RCC 7860 (cell line): ENCODE results near the gene SLC6A6.

Experiments
- DNase-seq: peaks from one replicate; pipeline ENCODE4 v3.0.0-alpha.2; 2015; ENCODE audit warnings: low spot score
- FAIRE-seq: peaks from 2 replicates; lab custom pipeline; 2012; peaks lifted over from hg19 to GRCh38; lab: Jason Lieb, UNC

Gene SLC6A6

DNA sequence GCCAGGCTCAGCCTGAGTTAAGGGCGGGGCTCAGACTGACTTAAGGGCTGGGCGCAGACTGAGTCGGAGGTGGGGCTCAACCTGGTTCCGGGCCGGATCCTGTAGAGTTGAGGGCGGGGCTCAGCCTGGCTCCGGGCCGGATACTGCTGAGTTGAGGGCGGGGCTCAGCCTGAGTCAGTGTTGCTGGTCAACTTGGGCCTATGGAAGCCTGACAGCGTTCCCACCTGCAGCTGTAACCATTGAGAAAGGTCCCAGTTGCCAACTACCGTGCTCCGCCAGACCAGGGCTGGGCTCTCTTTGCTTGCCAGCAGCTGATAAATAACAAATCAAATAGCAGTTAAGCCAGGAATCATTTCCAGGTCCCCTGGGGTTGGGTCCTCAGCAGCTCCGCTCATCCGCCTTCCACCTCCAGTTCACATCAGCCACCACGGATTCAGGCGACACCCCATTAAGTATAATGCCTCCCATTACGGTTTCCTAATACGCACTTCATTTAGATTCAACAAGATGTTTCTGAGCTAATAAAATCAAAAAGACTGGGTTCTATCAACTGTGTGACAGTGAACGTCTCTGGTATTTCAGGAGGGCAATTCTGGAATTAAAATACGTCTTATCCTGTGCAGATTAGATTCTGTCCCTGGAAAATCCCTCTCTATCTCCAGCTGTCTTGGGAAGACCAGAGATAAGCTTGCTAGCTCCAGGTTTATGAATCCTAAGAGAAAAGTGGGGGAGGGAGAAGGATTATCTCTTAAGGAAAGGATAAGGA, 130.5 kb downstream of the SLC6A6 start:
- no peak for DNase-seq
- no peak for FAIRE-seq

DNA sequence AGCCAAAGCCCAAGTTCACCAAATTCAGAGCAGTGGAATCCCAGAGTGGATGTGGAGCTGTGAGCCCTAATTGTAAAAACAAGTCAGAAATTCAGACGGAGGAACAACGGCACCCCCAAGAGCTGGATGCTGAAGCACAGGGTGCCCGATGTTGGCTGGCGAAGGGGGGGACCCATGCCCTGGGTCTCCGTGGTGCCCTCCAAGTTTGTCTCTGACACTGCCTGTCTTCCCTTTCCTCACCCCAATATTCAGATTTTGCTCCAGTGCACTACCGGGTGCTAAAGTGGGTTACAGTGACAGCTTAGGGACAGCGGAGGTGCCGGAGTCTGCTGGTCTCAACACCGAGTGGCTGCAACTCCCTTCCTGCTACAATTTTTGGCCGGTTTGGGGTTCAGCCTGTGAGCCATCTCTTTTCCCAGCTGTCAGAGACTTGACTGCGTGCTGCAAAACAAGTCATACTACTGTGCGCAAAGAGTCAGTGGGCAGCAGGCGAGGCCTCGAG, 131.1 kb downstream of the SLC6A6 start:
- no peak for DNase-seq
- FAIRE-seq, result no peak

GRCh38 chr3:14534516-14535191, 132.2 kb downstream of the SLC6A6 start:
- FAIRE-seq, result no peak
- DNase-seq, result no peak

- FAIRE-seq, result no peak
Observed at GRCh38 chr3:14535616-14536015, 133.2 kb downstream of the SLC6A6 start.

GRCh38 chr3:14536055-14536815, 133.8 kb downstream of the SLC6A6 start:
- DNase-seq (no peak), FAIRE-seq (no peak)

More at GRCh38 chr3:14535616-14536015, 133.2 kb downstream of the SLC6A6 start:
- no peak for DNase-seq

- FAIRE-seq, result no peak
Observed at GRCh38 chr3:14536837-14537589, 134.6 kb downstream of the SLC6A6 start.

DNA sequence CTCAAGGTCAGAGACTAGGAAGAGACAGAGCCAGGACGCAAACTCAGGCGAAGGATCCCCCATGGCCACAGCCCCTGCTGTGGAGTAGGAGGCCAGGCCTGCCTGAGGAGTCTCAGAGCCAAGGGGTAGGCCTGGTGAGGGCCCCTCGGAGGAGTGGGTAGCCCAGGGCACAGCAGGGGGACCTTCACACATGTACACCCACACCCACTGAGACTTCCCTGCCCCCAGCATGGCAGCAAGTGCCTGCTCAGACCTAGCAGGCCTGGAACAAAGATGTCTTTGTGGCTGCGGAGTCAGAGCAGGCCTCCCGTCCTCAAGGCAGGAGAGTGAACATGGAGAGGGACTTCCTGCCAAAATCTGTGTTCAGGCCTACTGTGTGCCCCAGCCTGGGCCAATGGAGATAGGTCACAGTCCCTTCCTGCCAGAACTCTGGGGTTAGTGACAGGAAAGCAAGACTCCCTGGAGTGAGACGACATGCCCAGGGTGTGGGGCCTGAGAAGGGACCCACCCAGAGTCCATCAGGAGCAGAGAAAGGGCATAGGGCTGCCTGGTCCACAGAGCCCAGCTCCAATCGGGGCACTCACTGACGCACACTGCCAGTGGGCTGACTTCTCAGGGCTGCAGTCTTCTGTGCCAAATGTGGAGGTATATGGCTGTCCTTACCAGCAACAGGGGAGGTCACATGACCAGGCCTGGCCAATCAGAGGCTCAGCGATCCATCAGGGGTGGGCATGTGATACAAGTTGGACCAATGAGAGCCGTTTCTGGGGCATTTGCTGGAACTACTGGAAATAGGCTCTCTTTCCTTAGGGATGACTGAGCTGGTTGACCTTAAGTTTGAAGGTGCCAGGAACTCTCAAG, 135.4 kb downstream of the SLC6A6 start:
- no peak for FAIRE-seq
- DNase-seq, result no peak

More at GRCh38 chr3:14536837-14537589, 134.6 kb downstream of the SLC6A6 start:
- no peak for DNase-seq

GRCh38 chr3:14538451-14539088, 136.2 kb downstream of the SLC6A6 start:
- no peak for FAIRE-seq
- no peak for DNase-seq
